Measurements from ENCODE around the gene AGT.

The AGT gene

DNA sequence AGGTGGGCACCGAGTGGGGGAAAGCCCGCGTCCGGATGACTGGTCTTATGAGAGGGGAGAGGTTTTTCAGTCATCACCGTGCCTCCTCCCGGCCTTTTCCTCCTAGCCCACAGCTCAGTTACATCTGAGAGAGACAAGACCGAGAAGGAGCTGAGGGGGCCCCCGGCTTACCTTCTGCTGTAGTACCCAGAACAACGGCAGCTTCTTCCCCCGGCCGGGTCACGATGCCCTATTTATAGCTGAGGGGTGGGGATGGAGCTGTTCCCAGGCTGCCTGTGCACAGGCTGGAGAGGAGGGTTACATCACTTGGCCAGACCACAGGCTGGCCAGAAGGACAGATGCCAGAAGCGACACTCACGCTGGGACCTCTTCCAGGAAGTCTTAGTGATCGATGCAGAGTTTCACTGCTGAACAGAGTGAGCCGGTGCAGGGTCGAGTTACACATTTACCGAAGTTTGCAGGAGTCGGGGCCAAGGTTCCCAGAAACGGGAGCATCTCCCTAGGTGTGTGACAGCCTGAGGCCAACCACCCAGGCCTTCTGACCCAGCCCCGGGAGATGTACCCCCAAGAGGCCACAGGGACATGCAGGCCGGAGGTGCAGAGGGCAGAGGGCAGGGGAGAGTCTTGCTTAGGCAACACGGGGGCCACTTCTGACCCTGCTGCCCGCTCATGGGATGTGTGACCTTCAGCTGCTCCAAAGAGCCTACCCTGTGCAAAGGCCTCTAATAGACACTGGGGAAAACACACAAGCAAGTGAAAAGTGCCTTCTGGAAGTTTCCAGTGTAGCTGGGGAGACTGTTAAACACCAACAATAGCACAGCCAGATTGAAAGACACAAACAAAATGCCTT, at the start of gene AGT:
Gene AGT (minus strand): TSS at position 208 of the 850 bp plus-strand sequence. CDS start 3,299 bp downstream, outside the sequence.
- DNase-seq (ENCODE audit: extremely low read depth, insufficient read length), result no peak
- no peaks in the 10 kb centered on the region; the same call in 1 of the 2 replicates for H3K27me3 ChIP-seq (replicated peaks; ENCODE audit: control insufficient read depth, insufficient read depth, low read length)
- no peak within 1 kb of the TSS for H3K4me3 ChIP-seq (replicated peaks; ENCODE audit: low read depth, low read length)
- TF ChIP-seq, protein P1, sequence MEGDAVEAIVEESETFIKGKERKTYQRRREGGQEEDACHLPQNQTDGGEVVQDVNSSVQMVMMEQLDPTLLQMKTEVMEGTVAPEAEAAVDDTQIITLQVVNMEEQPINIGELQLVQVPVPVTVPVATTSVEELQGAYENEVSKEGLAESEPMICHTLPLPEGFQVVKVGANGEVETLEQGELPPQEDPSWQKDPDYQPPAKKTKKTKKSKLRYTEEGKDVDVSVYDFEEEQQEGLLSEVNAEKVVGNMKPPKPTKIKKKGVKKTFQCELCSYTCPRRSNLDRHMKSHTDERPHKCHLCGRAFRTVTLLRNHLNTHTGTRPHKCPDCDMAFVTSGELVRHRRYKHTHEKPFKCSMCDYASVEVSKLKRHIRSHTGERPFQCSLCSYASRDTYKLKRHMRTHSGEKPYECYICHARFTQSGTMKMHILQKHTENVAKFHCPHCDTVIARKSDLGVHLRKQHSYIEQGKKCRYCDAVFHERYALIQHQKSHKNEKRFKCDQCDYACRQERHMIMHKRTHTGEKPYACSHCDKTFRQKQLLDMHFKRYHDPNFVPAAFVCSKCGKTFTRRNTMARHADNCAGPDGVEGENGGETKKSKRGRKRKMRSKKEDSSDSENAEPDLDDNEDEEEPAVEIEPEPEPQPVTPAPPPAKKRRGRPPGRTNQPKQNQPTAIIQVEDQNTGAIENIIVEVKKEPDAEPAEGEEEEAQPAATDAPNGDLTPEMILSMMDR (IDR thresholded peaks at IDR 0.05; ENCODE audit: insufficient read depth, low read length, poor library complexity, severe bottlenecking), result no peak
- H3K36me3 ChIP-seq (ENCODE audit: control insufficient read depth, insufficient read depth, low read length), result no peaks in the 10 kb centered on the region

DNA sequence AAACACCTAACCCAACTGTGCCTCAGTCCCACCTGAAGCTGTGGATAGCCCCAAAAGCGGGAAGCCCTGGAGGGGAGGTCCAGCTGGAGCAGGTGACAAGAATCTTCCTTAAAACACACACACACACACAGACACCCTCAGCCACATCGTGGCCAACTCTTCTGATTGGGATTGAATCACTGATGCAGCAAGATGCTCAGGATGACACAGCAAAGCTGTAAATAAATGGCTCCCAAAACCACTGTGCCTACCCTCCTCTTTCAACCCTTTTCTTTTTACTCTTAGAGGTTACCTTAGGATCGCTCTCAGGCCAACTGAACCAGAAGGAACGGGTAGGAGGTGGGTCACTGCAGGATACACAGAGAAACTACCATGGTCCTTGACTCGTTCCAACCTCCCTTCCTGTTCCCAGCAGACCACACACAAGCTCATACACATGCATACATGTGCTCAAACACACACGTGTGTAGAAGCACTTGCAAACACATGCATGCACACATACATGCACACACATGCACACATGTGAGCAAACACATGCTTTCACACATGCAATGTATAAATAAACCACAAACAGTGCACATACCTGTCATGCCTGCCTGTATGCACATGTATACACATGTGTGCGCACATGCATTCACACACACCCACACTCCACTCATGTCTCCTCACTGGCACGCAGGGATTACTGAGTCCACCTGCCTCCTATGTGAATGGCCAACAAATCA, 47.7 kb upstream of the AGT start:
- no peak for DNase-seq (ENCODE audit: extremely low read depth, insufficient read length)
- Histone ChIP-seq H3K27me3 (replicated peaks; ENCODE audit: control insufficient read depth, insufficient read depth, low read length) (peaks cover 1% of the 10 kb centered on the region; the same call in 1 of the 2 replicates), H3K36me3 (ENCODE audit: control insufficient read depth, insufficient read depth, low read length) (no peaks in the 10 kb centered on the region), H3K4me3 (replicated peaks; ENCODE audit: low read depth, low read length) (no peak overlapping the region)
- TF ChIP-seq, protein P1 (IDR thresholded peaks at IDR 0.05; ENCODE audit: insufficient read depth, low read length, poor library complexity, severe bottlenecking), result no peak

DNA sequence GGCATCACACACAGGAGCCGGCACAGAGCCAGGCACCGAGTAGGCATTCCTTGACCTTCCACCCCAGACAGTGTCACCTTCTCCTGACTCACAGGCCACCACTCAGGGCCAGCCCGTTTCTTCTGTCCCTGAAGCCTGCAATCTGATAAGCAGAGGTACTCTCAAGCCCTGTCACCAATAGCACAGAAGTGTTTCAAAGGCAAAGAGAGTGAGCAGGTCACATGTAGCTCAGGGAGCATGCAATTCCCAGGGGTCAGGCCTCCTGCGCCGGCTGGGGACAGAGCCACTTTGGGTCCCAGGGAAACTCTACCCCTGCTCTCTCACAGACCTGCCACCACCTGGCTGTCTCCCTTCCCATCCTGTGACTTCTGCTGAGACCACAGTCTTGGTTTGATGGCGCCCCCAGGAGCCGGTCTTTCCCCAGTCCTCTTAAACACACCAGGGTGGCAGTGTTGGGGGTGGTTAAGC, 46.5 kb upstream of the AGT start:
- no peak overlapping the region for H3K4me3 ChIP-seq (replicated peaks; ENCODE audit: low read depth, low read length)
- no peak for DNase-seq (ENCODE audit: extremely low read depth, insufficient read length)
- TF ChIP-seq, protein P1 (IDR thresholded peaks at IDR 0.05; ENCODE audit: insufficient read depth, low read length, poor library complexity, severe bottlenecking), result no peak

DNA sequence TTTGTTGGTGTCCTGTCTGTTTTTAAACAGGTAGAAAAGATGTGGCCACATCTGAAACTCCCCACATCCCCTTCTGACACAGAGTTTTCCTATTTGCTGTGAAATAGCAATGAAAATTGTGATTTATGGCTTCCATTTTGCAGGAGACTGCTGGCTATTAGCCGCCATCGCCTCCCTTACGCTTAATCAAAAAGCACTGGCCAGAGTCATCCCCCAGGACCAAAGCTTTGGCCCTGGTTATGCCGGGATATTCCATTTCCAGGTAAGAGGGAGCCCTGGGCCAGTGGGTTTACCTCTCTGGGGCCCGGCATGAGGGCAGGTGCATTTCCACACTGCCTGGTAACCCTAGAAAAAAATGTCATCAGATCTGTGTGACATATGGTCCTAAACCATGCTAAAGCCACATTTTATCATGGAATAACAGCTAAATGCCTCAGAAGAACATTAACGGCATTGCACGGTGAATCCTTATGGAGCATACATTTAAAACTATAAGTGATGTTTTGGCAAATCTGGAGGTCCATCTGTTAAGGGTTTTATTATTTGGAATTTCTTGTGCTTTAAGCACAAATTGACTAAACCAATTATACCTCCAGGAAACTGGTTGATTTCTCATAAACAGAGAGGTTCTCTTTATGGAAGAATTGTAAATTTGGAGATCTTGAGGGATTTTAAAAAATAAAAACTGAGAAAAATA, 45.6 kb upstream of the AGT start:
- H3K36me3 ChIP-seq (ENCODE audit: control insufficient read depth, insufficient read depth, low read length), result no peaks in the 10 kb centered on the region
- no peak overlapping the region for H3K4me3 ChIP-seq (replicated peaks; ENCODE audit: low read depth, low read length)
- peaks cover 1% of the 10 kb centered on the region; the same call in 1 of the 2 replicates for H3K27me3 ChIP-seq (replicated peaks; ENCODE audit: control insufficient read depth, insufficient read depth, low read length)
- DNase-seq (ENCODE audit: extremely low read depth, insufficient read length), result no peak
- TF ChIP-seq, protein P1 (IDR thresholded peaks at IDR 0.05; ENCODE audit: insufficient read depth, low read length, poor library complexity, severe bottlenecking), result no peak

More for the DNA sequence above, 46.5 kb upstream of the AGT start:
- H3K27me3 ChIP-seq (replicated peaks; ENCODE audit: control insufficient read depth, insufficient read depth, low read length), result peaks cover 1% of the 10 kb centered on the region; the same call in 1 of the 2 replicates
- no peaks in the 10 kb centered on the region for H3K36me3 ChIP-seq (ENCODE audit: control insufficient read depth, insufficient read depth, low read length)

DNA sequence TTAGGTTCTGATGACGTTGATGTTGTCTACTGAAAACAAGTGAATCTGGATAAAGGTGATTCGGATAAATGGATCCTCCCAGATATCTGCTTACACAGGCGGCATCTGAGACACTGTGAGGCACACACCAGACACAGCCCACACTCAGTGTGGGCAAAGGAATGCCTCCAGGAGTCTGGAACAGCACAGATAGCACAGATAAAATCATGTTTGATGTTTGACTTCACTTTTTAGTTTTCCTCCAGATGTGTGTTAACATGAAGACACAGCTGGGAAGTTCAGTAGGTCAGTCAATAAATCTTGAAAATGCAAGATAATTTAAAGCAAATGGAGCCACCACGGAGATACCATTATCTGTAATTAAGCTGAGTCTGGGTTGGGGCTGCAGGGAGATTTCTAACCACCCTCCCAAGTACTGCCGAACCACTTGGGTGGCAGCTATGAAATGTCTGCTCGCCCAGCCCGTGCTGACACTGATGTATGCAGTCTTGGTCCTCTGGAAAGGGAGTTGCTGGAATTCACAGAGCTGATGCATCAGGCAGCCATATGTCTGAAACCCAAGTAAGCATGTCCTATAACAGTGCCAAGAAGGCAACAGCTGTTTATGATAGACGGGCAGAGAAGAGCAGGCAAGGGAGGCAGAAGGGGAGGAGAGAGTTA, 44.9 kb upstream of the AGT start:
- DNase-seq (ENCODE audit: extremely low read depth, insufficient read length), result no peak
- Histone ChIP-seq H3K36me3 (ENCODE audit: control insufficient read depth, insufficient read depth, low read length) (no peaks in the 10 kb centered on the region), H3K4me3 (replicated peaks; ENCODE audit: low read depth, low read length) (no peak overlapping the region), H3K27me3 (replicated peaks; ENCODE audit: control insufficient read depth, insufficient read depth, low read length) (peaks cover 1% of the 10 kb centered on the region; the same call in 1 of the 2 replicates)
- TF ChIP-seq, protein P1 (IDR thresholded peaks at IDR 0.05; ENCODE audit: insufficient read depth, low read length, poor library complexity, severe bottlenecking), result no peak
